ENCODE results near the gene DPP10.

Gene DPP10

GRCh38 chr2:115774361-115774760, 1331.9 kb downstream of the DPP10 start:
- H4K8ac ChIP-seq (ENCODE audit: low read depth, low read length), result no peak overlapping the region
- no peak overlapping the region for H4K5ac ChIP-seq (ENCODE audit: low read length)
- H3K4me2 ChIP-seq (ENCODE audit: low read length), result no peak overlapping the region
- H3K27me3 ChIP-seq (ENCODE audit: insufficient read depth, low read length, poor library complexity), result no peaks in the 10 kb centered on the region
- no peak overlapping the region for H2BK15ac ChIP-seq (replicated peaks; ENCODE audit: low read depth)
- H3K36me3 ChIP-seq (ENCODE audit: control insufficient read depth, insufficient read depth, low read length), result no peaks in the 10 kb centered on the region
- no CpG with 5 or more reads among the region's 2 CpGs for WGBS (ENCODE audit: extremely low coverage, insufficient coverage, low lambda C conversion rate)
- H3K79me1 ChIP-seq (ENCODE audit: low read length), result no peaks in the 10 kb centered on the region
- H3K4ac ChIP-seq (ENCODE audit: low read depth, low read length), result no peak overlapping the region
- no peak overlapping the region for H3K9ac ChIP-seq (ENCODE audit: low read length)
- H3K18ac ChIP-seq (ENCODE audit: low read length), result peak overlapping the region; percentile 10
- no peak overlapping the region for H2BK120ac ChIP-seq (ENCODE audit: low read depth, low read length)
- H3K56ac ChIP-seq (ENCODE audit: low read length), result no peak overlapping the region
- H2BK5ac ChIP-seq (ENCODE audit: low read length), result no peak overlapping the region
- H3K4me1 ChIP-seq (ENCODE audit: control insufficient read depth, low read depth, low read length), result no peaks in the 10 kb centered on the region
- no peak overlapping the region for H2AK5ac ChIP-seq (ENCODE audit: low read length)
- H3K79me2 ChIP-seq (ENCODE audit: control insufficient read depth, insufficient read depth, low read length), result no peaks in the 10 kb centered on the region
- peak; percentile 10 for DNase-seq
- H3K4me3 ChIP-seq (ENCODE audit: low read length), result no peak overlapping the region
- H3K23ac ChIP-seq (ENCODE audit: low read length), result no peak overlapping the region
- no peak overlapping the region for H3K27ac ChIP-seq (ENCODE audit: low read depth, low read length)

GRCh38 chr2:115779085-115779632, 1336.7 kb downstream of the DPP10 start:
- no peak overlapping the region for H3K9ac ChIP-seq (ENCODE audit: low read length)
- no peaks in the 10 kb centered on the region for H3K4me1 ChIP-seq (ENCODE audit: control insufficient read depth, low read depth, low read length)
- no peak for DNase-seq
- no peak overlapping the region for H3K4me2 ChIP-seq (ENCODE audit: low read length)
- H3K56ac ChIP-seq (ENCODE audit: low read length), result no peak overlapping the region
- no peak overlapping the region for H2BK120ac ChIP-seq (ENCODE audit: low read depth, low read length)
- H3K79me2 ChIP-seq (ENCODE audit: control insufficient read depth, insufficient read depth, low read length), result no peaks in the 10 kb centered on the region
- no peak overlapping the region for H3K18ac ChIP-seq (ENCODE audit: low read length)
- no peak overlapping the region for H2BK5ac ChIP-seq (ENCODE audit: low read length)
- H3K4me3 ChIP-seq (ENCODE audit: low read length), result no peak overlapping the region
- no peak overlapping the region for H4K8ac ChIP-seq (ENCODE audit: low read depth, low read length)
- H4K5ac ChIP-seq (ENCODE audit: low read length), result no peak overlapping the region
- H3K4ac ChIP-seq (ENCODE audit: low read depth, low read length), result no peak overlapping the region
- H3K27ac ChIP-seq (ENCODE audit: low read depth, low read length), result no peak overlapping the region
- no peak overlapping the region for H2BK15ac ChIP-seq (replicated peaks; ENCODE audit: low read depth)
- H3K23ac ChIP-seq (ENCODE audit: low read length), result no peak overlapping the region
- no CpG with 5 or more reads among the region's 2 CpGs for WGBS (ENCODE audit: extremely low coverage, insufficient coverage, low lambda C conversion rate)
- H2AK5ac ChIP-seq (ENCODE audit: low read length), result no peak overlapping the region
- no peaks in the 10 kb centered on the region for H3K27me3 ChIP-seq (ENCODE audit: insufficient read depth, low read length, poor library complexity)
- H3K79me1 ChIP-seq (ENCODE audit: low read length), result no peaks in the 10 kb centered on the region
- no peaks in the 10 kb centered on the region for H3K36me3 ChIP-seq (ENCODE audit: control insufficient read depth, insufficient read depth, low read length)

- Histone ChIP-seq H2BK15ac (replicated peaks; ENCODE audit: low read depth) (no peak overlapping the region), H4K5ac (ENCODE audit: low read length) (no peak overlapping the region), H3K23ac (ENCODE audit: low read length) (no peak overlapping the region), H3K4me2 (ENCODE audit: low read length) (no peak overlapping the region), H4K8ac (ENCODE audit: low read depth, low read length) (no peak overlapping the region), H3K4me3 (ENCODE audit: low read length) (no peak overlapping the region), H3K4me1 (ENCODE audit: control insufficient read depth, low read depth, low read length) (no peaks in the 10 kb centered on the region), H2BK120ac (ENCODE audit: low read depth, low read length) (no peak overlapping the region), H3K18ac (ENCODE audit: low read length) (no peak overlapping the region), H3K4ac (ENCODE audit: low read depth, low read length) (no peak overlapping the region), H3K79me2 (ENCODE audit: control insufficient read depth, insufficient read depth, low read length) (no peaks in the 10 kb centered on the region), H3K79me1 (ENCODE audit: low read length) (no peaks in the 10 kb centered on the region), H2AK5ac (ENCODE audit: low read length) (no peak overlapping the region), H3K36me3 (ENCODE audit: control insufficient read depth, insufficient read depth, low read length) (no peaks in the 10 kb centered on the region), H3K56ac (ENCODE audit: low read length) (no peak overlapping the region), H3K9ac (ENCODE audit: low read length) (no peak overlapping the region), H3K27me3 (ENCODE audit: insufficient read depth, low read length, poor library complexity) (no peaks in the 10 kb centered on the region), H2BK5ac (ENCODE audit: low read length) (no peak overlapping the region), H3K27ac (ENCODE audit: low read depth, low read length) (no peak overlapping the region)
- DNase-seq, result no peak
- WGBS (ENCODE audit: extremely low coverage, insufficient coverage, low lambda C conversion rate), result no CpG with 5 or more reads among the region's 4 CpGs
Observed at GRCh38 chr2:115782286-115782685, 1339.8 kb downstream of the DPP10 start.

- no peak for DNase-seq
- no peak overlapping the region for H3K18ac ChIP-seq (ENCODE audit: low read length)
- no peak overlapping the region for H3K56ac ChIP-seq (ENCODE audit: low read length)
- H3K4me3 ChIP-seq (ENCODE audit: low read length), result no peak overlapping the region
- no peaks in the 10 kb centered on the region for H3K36me3 ChIP-seq (ENCODE audit: control insufficient read depth, insufficient read depth, low read length)
- WGBS (ENCODE audit: extremely low coverage, insufficient coverage, low lambda C conversion rate), result 100% methylated on average over 1 of the region's 3 CpGs
- H2BK15ac ChIP-seq (replicated peaks; ENCODE audit: low read depth), result no peak overlapping the region
- no peak overlapping the region for H3K23ac ChIP-seq (ENCODE audit: low read length)
- H3K79me1 ChIP-seq (ENCODE audit: low read length), result no peaks in the 10 kb centered on the region
- H3K4me1 ChIP-seq (ENCODE audit: control insufficient read depth, low read depth, low read length), result no peaks in the 10 kb centered on the region
- no peak overlapping the region for H3K4me2 ChIP-seq (ENCODE audit: low read length)
- no peak overlapping the region for H2BK5ac ChIP-seq (ENCODE audit: low read length)
- no peak overlapping the region for H3K9ac ChIP-seq (ENCODE audit: low read length)
- H3K27ac ChIP-seq (ENCODE audit: low read depth, low read length), result no peak overlapping the region
- H4K8ac ChIP-seq (ENCODE audit: low read depth, low read length), result no peak overlapping the region
- no peak overlapping the region for H3K4ac ChIP-seq (ENCODE audit: low read depth, low read length)
- H2AK5ac ChIP-seq (ENCODE audit: low read length), result no peak overlapping the region
- H4K5ac ChIP-seq (ENCODE audit: low read length), result no peak overlapping the region
- H3K27me3 ChIP-seq (ENCODE audit: insufficient read depth, low read length, poor library complexity), result no peaks in the 10 kb centered on the region
- H2BK120ac ChIP-seq (ENCODE audit: low read depth, low read length), result no peak overlapping the region
- H3K79me2 ChIP-seq (ENCODE audit: control insufficient read depth, insufficient read depth, low read length), result no peaks in the 10 kb centered on the region
Observed at GRCh38 chr2:115796078-115796477, 1353.6 kb downstream of the DPP10 start.

GRCh38 chr2:115807276-115807675, 1364.8 kb downstream of the DPP10 start:
- Histone ChIP-seq H4K5ac (ENCODE audit: low read length) (no peak overlapping the region), H3K36me3 (ENCODE audit: control insufficient read depth, insufficient read depth, low read length) (no peaks in the 10 kb centered on the region), H3K18ac (ENCODE audit: low read length) (no peak overlapping the region), H3K27ac (ENCODE audit: low read depth, low read length) (no peak overlapping the region), H4K8ac (ENCODE audit: low read depth, low read length) (no peak overlapping the region), H3K4me3 (ENCODE audit: low read length) (no peak overlapping the region), H2BK5ac (ENCODE audit: low read length) (no peak overlapping the region), H2BK15ac (replicated peaks; ENCODE audit: low read depth) (no peak overlapping the region), H3K27me3 (ENCODE audit: insufficient read depth, low read length, poor library complexity) (no peaks in the 10 kb centered on the region), H2BK120ac (ENCODE audit: low read depth, low read length) (no peak overlapping the region), H3K79me1 (ENCODE audit: low read length) (no peaks in the 10 kb centered on the region), H3K23ac (ENCODE audit: low read length) (no peak overlapping the region), H3K9ac (ENCODE audit: low read length) (no peak overlapping the region), H2AK5ac (ENCODE audit: low read length) (no peak overlapping the region), H3K79me2 (ENCODE audit: control insufficient read depth, insufficient read depth, low read length) (no peaks in the 10 kb centered on the region), H3K56ac (ENCODE audit: low read length) (no peak overlapping the region), H3K4me2 (ENCODE audit: low read length) (no peak overlapping the region), H3K4ac (ENCODE audit: low read depth, low read length) (no peak overlapping the region), H3K4me1 (ENCODE audit: control insufficient read depth, low read depth, low read length) (no peaks in the 10 kb centered on the region)
- DNase-seq, result no peak
- no CpG with 5 or more reads among the region's 3 CpGs for WGBS (ENCODE audit: extremely low coverage, insufficient coverage, low lambda C conversion rate)

- Histone ChIP-seq H3K79me2 (ENCODE audit: control insufficient read depth, insufficient read depth, low read length) (no peaks in the 10 kb centered on the region), H3K4ac (ENCODE audit: low read depth, low read length) (no peak overlapping the region), H3K4me2 (ENCODE audit: low read length) (no peak overlapping the region), H2AK5ac (ENCODE audit: low read length) (no peak overlapping the region), H3K4me3 (ENCODE audit: low read length) (no peak overlapping the region), H3K27ac (ENCODE audit: low read depth, low read length) (no peak overlapping the region), H3K23ac (ENCODE audit: low read length) (no peak overlapping the region), H4K5ac (ENCODE audit: low read length) (no peak overlapping the region), H3K18ac (ENCODE audit: low read length) (no peak overlapping the region), H3K56ac (ENCODE audit: low read length) (no peak overlapping the region), H2BK15ac (replicated peaks; ENCODE audit: low read depth) (no peak overlapping the region), H3K4me1 (ENCODE audit: control insufficient read depth, low read depth, low read length) (no peaks in the 10 kb centered on the region), H3K27me3 (ENCODE audit: insufficient read depth, low read length, poor library complexity) (no peaks in the 10 kb centered on the region), H2BK5ac (ENCODE audit: low read length) (no peak overlapping the region), H3K79me1 (ENCODE audit: low read length) (no peaks in the 10 kb centered on the region), H3K36me3 (ENCODE audit: control insufficient read depth, insufficient read depth, low read length) (no peaks in the 10 kb centered on the region), H3K9ac (ENCODE audit: low read length) (no peak overlapping the region), H2BK120ac (ENCODE audit: low read depth, low read length) (no peak overlapping the region), H4K8ac (ENCODE audit: low read depth, low read length) (no peak overlapping the region)
- DNase-seq, result no peak
- no CpG with 5 or more reads among the region's 1 CpG for WGBS (ENCODE audit: extremely low coverage, insufficient coverage, low lambda C conversion rate)
Observed at GRCh38 chr2:115825912-115826311, 1383.5 kb downstream of the DPP10 start.

Measured in mesendoderm (in vitro differentiated cells).